Epithelial cell of esophagus (primary cell): ENCODE data around the gene GABRA4.
A peak's percentile ranks its signal among the peaks of the same experiment; 100 is the strongest.

Experiments
- DNase-seq: peaks from one replicate; pipeline ENCODE4 v3.0.0; 2010; ENCODE audit warnings: low read depth
- H3K4me3 ChIP-seq: 2 replicates; pipeline ENCODE4 v1.5.1; 2011; ENCODE audit warnings: mild to moderate bottlenecking, low read length, control low read depth
- CTCF ChIP-seq: IDR thresholded peaks from 2 replicates; pipeline ENCODE4 v1.5.1; 2011; ENCODE audit warnings: low read depth, mild to moderate bottlenecking, low read length, control low read depth, inconsistent platforms; ENCODE audit not compliant: insufficient read depth; ENCODE audit errors: missing control alignments

The GABRA4 gene

GRCh38 chr4:47000406-47000805, 7.0 kb upstream of the GABRA4 start:
- no peak for DNase-seq
- no peak overlapping the region for H3K4me3 ChIP-seq
- TF ChIP-seq CTCF, result no peak

- H3K4me3 ChIP-seq, result no peak overlapping the region
- no peak for TF ChIP-seq CTCF
- peak; percentile 7 for DNase-seq
Measured at GRCh38 chr4:46999566-46999965, 6.2 kb upstream of the GABRA4 start.

GRCh38 chr4:46994007-46994405, 625 bp upstream of the GABRA4 start:
- no peak overlapping the region for H3K4me3 ChIP-seq
- no peak for DNase-seq
- TF ChIP-seq CTCF, result no peak

GRCh38 chr4:46992338-46992737, 1.0 kb downstream of the GABRA4 start:
- DNase-seq, result no peak
- TF ChIP-seq CTCF, result no peak
- H3K4me3 ChIP-seq, result no peak overlapping the region

- no peak overlapping the region for H3K4me3 ChIP-seq
- no peak for TF ChIP-seq CTCF
- DNase-seq, result no peak
Measured at GRCh38 chr4:46986922-46987638, 6.3 kb downstream of the GABRA4 start.

GRCh38 chr4:46984781-46985180, 8.6 kb downstream of the GABRA4 start:
- DNase-seq, result no peak
- TF ChIP-seq CTCF, result no peak

GRCh38 chr4:46980851-46981250, 12.5 kb downstream of the GABRA4 start:
- no peak for TF ChIP-seq CTCF

More at GRCh38 chr4:46984781-46985180, 8.6 kb downstream of the GABRA4 start:
- H3K4me3 ChIP-seq, result no peak overlapping the region

More at GRCh38 chr4:46980851-46981250, 12.5 kb downstream of the GABRA4 start:
- H3K4me3 ChIP-seq, result no peak overlapping the region
- peak; percentile 8 for DNase-seq
